ENCODE data around the gene PRKAR1B.

DNA sequence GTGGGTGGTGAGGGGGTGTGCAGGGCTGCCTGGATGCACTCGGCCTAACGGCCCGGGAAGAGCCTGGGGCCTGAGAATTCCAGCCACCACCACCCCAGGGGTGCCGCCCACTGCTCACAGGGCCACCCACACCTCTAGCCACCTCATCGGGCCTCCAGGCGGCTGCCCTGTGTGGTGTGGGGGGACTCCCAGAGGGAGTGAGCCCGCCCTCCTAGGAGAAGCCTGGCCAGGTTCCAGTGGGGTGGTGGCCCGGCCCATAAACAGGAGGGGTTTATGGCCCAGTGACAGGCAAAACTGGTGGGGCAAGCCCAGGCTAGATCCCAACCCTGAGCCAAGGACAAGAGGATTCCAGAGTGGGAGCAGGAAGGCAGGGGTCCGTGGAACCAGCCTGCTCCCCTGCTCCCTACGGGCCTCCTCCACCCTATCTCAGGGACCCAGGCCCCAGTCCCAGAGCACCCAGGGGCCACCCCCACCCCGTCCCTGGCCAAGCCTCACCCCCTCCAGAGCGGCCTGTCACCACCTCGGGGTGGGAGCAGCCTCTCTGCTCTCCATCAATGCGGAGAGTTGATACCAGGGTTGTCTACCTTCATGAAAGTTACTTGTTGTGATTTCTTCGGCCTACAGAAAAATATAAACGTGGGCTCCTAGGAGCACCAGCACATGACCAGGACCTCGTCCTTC lies 187.2 kb downstream of the PRKAR1B start:
- TF ChIP-seq, protein P1, sequence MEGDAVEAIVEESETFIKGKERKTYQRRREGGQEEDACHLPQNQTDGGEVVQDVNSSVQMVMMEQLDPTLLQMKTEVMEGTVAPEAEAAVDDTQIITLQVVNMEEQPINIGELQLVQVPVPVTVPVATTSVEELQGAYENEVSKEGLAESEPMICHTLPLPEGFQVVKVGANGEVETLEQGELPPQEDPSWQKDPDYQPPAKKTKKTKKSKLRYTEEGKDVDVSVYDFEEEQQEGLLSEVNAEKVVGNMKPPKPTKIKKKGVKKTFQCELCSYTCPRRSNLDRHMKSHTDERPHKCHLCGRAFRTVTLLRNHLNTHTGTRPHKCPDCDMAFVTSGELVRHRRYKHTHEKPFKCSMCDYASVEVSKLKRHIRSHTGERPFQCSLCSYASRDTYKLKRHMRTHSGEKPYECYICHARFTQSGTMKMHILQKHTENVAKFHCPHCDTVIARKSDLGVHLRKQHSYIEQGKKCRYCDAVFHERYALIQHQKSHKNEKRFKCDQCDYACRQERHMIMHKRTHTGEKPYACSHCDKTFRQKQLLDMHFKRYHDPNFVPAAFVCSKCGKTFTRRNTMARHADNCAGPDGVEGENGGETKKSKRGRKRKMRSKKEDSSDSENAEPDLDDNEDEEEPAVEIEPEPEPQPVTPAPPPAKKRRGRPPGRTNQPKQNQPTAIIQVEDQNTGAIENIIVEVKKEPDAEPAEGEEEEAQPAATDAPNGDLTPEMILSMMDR (IDR thresholded peaks at IDR 0.05) = no peak
- no peak for TF ChIP-seq EZH2 (IDR thresholded peaks at IDR 0.05; ENCODE audit: borderline replicate concordance, insufficient read depth, low read depth, low read length, poor library complexity, severe bottlenecking)

Data from B cell (primary cell).